ENCODE results near the gene NACA2. TPM values are rescaled to one million over a fixed set of nuclear protein-coding genes. Genes with fewer than 3 reads are reported as not detected.

Gene NACA2
- not detected in 2 replicates for total RNA-seq (2021; fragmentation: NEBNext Ultra II Directional; extraction: Animal tissue kit (Norgen Biotek cat#: 25700))
- not detected in 2 replicates for polyA plus RNA-seq (2011; rRNA removed)
- not detected for polyA plus RNA-seq (2011; cell fraction: cytosol; rRNA removed)
- polyA plus RNA-seq (2011; cell fraction: nucleus; rRNA removed), result not detected
- polyA plus RNA-seq (2012, experiment 1 of 2), result 0.23 to 3.0 TPM (median 0.65 TPM) in 4 replicates
- polyA plus RNA-seq (2012, experiment 2 of 2), result not detected
- polyA plus RNA-seq (2013, experiment 1 of 2), result not detected
- polyA plus RNA-seq (2013, experiment 2 of 2), result 0.07 TPM
- polyA minus RNA-seq (2011; rRNA and poly(A)+ RNA removed), result not detected in 2 replicates
- polyA minus RNA-seq (2011; cell fraction: cytosol; rRNA and poly(A)+ RNA removed), result not detected
- not detected for polyA minus RNA-seq (2011; cell fraction: nucleus; rRNA and poly(A)+ RNA removed)
- long read RNA-seq, experiment 1, partial matches to known transcripts, result 0 of 1 reads
- long read RNA-seq, experiment 1, other reads (novel, unspliced or antisense), result 0 of 1 reads
- long read RNA-seq, experiment 2, partial matches to known transcripts, result 0 of 1 reads
- long read RNA-seq, experiment 2, other reads (novel, unspliced or antisense), result 0 of 1 reads

DNA sequence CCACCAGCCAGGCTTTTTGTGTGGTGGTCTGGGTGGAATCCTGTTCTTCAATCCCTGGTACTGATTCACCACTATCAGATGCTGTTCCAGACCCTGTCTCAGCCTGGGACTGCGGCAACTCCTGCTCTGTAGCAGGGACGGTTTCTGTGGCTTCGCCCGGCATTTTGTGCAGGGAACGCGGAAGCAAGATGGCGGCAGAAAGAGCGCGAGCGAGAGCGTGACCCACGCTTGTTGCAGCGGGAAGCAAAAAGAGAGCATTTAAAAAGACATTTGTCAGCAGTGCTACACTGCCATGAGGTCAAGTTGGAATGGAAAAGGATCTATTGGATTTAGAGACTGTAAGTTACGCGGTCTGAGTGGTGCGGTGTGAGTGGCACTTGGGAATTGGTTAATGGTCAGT lies at the start of gene NACA2:
Gene NACA2, minus strand, starts transcription at position 202 of the 400 bp plus-strand sequence. Its CDS starts 39 bp downstream, at position 163.
- Histone ChIP-seq H3K4me1 (replicated peaks in 1 of 4; ENCODE audit: control insufficient read depth in 3 of 4, insufficient read depth in 4 of 4, low read length in 3 of 4) (no peaks in the 10 kb centered on the region), H2AFZ (ENCODE audit: low read length) (peak within 1 kb of the TSS; percentile 94; the same call in 1 of the 2 replicates)

More for the DNA sequence above, at the start of gene NACA2:
- Histone ChIP-seq H4K5ac (ENCODE audit: insufficient read length, low read depth, low read length) (no peak within 1 kb of the TSS), H3K56ac (replicated peaks; ENCODE audit: insufficient read length, low read depth, low read length) (no peak within 1 kb of the TSS), H2BK5ac (ENCODE audit: low read depth, low read length) (no peak within 1 kb of the TSS), H2BK15ac (ENCODE audit: low read length) (no peak within 1 kb of the TSS), H3K4ac (replicated peaks; ENCODE audit: insufficient read length, low read depth, low read length) (no peak within 1 kb of the TSS), H3K79me2 (ENCODE audit: control insufficient read depth in 1 of 2, insufficient read depth in 2 of 2, low read length in 2 of 2) (no peaks in the 10 kb centered on the region), H3K4me3 (ENCODE audit: extremely low read depth in 1 of 4, insufficient read depth in 2 of 4, low read depth in 3 of 4, low read length in 4 of 4) (no peak within 1 kb of the TSS), H3K79me1 (ENCODE audit: low read depth, low read length) (no peaks in the 10 kb centered on the region), H2AK5ac (ENCODE audit: low read depth, low read length) (no peak within 1 kb of the TSS), H2BK120ac (replicated peaks; ENCODE audit: low read depth, low read length) (no peak within 1 kb of the TSS), H3K4me2 (ENCODE audit: insufficient read depth in 1 of 2, low read depth in 2 of 2, low read length in 2 of 2) (no peak within 1 kb of the TSS), H3K9ac (replicated peaks in 1 of 4; ENCODE audit: extremely low read depth in 1 of 4, low read depth in 3 of 4, low read length in 3 of 4) (no peak within 1 kb of the TSS), H4K20me1 (replicated peaks in 1 of 2; ENCODE audit: control insufficient read depth in 1 of 2, insufficient read depth in 2 of 2, low read length in 2 of 2) (no peaks in the 10 kb centered on the region), H3K27ac (ENCODE audit: low read depth, low read length) (no peak within 1 kb of the TSS), H4K91ac (replicated peaks; ENCODE audit: insufficient read length, low read length) (no peak within 1 kb of the TSS), H3K14ac (ENCODE audit: insufficient read length) (no peak within 1 kb of the TSS), H3K23me2 (ENCODE audit: low read depth, low read length) (no peaks in the 10 kb centered on the region), H3K27me3 (replicated peaks in 1 of 4; ENCODE audit: control insufficient read depth in 3 of 4, extremely low read depth in 1 of 4, insufficient read depth in 3 of 4, low read length in 3 of 4) (no peaks in the 10 kb centered on the region), H2BK12ac (ENCODE audit: low read depth, low read length) (no peak within 1 kb of the TSS), H3K9me3 (ENCODE audit: insufficient read depth in 2 of 2, low read depth in 1 of 2, low read length in 1 of 2) (no peaks in the 10 kb centered on the region), H2BK20ac (ENCODE audit: low read length) (no peak within 1 kb of the TSS), H4K8ac (ENCODE audit: extremely low read depth, insufficient read depth, low read length) (no peak within 1 kb of the TSS), H3K18ac (ENCODE audit: extremely low read depth, low read length) (no peak within 1 kb of the TSS), H3K23ac (ENCODE audit: insufficient read length) (no peak within 1 kb of the TSS), H3K36me3 (ENCODE audit: control insufficient read depth in 2 of 4, insufficient read depth in 4 of 4, low read length in 3 of 4) (no peaks in the 10 kb centered on the region)
- DNase-seq (ENCODE audit: low read depth in 1 of 2, low spot score in 2 of 2), result no peak
- CTCF ChIA-PET (ENCODE audit: partially characterized antibody), result no interaction called here
- POLR2A ChIA-PET (ENCODE audit: partially characterized antibody), result no interaction called here
- FAIRE-seq, result no peak
- 97% methylated on average over 16 of the region's 16 CpGs; no CpG with 5 or more reads in 1 of the 2 experiments for WGBS, 2 experiments (ENCODE audit: extremely low coverage in 1 of 2, insufficient coverage in 1 of 2, insufficient read length in 1 of 2, insufficient replicate concordance in 2 of 2, low coverage in 1 of 2, low lambda C conversion rate in 2 of 2, missing lambda C conversion rate in 1 of 2)
- 0 out of 2 replicates have a peak, but pooled peaks have one; percentile 25 for TF ChIP-seq YY1 (IDR thresholded peaks at IDR 0.05; ENCODE audit: low read depth, low read length)
- TF ChIP-seq CEBPB (IDR thresholded peaks at IDR 0.05; ENCODE audit: low read depth, low read length), result no peak
